GM19463 (cell line): Measurements from ENCODE around the gene HIF1AN.

Source experiments
- ATAC-seq: cut with Tn5 transposase; IDR thresholded peaks from one replicate; pipeline ENCODE4 v1.9.1; 2021; ENCODE audit warnings: mild to moderate bottlenecking, moderate library complexity; ENCODE audit not compliant: unreplicated experiment

Gene HIF1AN

DNA sequence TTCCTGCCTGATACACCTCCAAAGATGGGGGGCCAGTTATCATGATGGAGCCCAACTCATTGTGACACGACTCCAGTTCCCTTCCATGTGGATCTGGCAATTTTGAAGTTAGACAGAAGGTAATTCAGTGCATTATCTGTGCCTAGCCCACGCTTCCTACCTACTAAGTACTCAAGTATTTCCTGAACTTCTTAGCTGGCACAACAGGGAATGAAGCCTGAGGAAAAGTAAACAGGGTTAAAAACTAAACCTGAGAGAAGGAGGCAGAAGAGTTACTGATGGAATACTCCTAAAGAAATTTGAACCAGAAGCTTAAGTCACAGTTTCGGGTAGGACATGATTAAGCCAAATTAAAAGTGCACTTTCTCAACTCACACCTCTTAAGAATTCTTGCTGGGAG is 14.9 kb upstream of the HIF1AN start:
- no peak for ATAC-seq

- no peak for ATAC-seq
These were observed 13.5 kb upstream of the HIF1AN start for GRCh38 chr10:100522107-100522801.

GRCh38 chr10:100522945-100523344 is 12.8 kb upstream of the HIF1AN start:
- ATAC-seq = no peak

GRCh38 chr10:100524206-100524605 is 11.5 kb upstream of the HIF1AN start:
- ATAC-seq = no peak

GRCh38 chr10:100524638-100525037 is 11.1 kb upstream of the HIF1AN start:
- ATAC-seq = no peak

- ATAC-seq = no peak
These were observed 7.4 kb upstream of the HIF1AN start for GRCh38 chr10:100528123-100528886.

DNA sequence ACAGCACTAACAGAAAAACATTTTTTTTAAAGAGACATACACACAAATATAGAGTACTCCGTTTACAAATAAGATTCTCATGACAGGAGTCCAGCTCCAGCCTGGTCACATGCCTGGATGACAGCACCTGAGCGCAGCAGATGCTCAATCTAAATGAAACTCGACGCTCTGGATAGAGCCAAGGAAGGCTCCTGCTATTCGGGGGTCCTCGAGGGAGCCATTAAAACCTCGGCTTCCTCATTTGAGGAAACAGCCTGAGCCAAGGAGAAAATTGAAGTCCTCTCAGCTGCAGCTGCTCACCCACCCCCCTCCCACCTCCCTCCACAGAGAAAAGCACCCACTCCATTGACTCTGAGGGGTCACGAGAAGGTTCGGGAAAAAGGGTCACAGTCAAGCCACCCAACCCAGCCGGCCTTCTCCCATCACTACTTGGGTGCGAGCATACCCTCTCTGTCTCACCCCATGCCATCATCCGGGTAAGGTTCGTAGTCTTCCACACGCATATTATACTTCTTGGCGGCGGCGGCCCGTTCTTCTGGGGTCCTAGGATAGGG is 6.7 kb upstream of the HIF1AN start:
- ATAC-seq = no peak

DNA sequence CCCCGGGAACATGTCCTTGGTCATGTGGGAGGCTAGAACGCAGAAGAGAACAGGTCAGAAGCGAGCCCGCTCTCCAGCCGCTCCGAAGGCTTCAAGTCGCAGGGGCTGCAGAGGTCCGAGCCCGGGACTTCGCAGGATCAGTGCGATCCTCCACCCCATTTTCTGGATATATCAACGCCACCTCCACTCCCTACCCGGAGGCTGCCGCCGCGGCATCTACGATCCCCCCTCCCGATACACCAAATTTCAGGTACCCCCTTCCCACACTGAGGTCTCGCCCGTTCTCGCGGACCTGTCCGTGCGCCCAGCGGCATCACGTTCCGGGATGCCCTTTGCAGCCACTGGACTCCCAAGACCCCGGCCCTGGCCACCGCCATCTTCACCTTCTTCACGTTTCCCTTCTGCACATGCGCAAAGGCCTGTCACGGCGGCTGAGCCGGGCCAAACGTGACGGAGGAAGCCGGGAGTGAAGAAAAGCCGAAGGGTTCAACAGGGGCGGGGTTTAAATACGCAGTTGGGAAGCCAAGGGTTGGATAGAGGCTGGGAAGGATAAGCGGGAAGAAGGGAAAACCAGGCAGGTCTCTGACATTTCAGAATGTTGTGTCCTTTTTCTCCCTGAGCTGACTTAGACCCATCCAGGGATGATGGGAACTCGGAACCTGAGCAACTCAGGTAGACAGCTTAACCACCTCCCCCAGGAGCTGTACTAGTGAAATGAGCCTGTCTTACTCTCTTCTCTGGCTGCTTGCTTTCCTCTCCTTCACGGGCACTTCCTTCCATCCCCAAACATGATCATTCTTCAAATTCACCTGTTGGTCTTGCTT is 6.1 kb upstream of the HIF1AN start, which contains the start of gene NDUFB8:
Gene NDUFB8, minus strand, starts transcription at position 397 of the 824 bp plus-strand sequence. Its CDS starts 20 bp downstream, at position 377.
- ATAC-seq = no peak

- no peak for ATAC-seq
These were observed 4.0 kb upstream of the HIF1AN start for GRCh38 chr10:100531761-100532160.

- ATAC-seq = no peak
These were observed 1.0 kb upstream of the HIF1AN start for GRCh38 chr10:100534726-100535125.

DNA sequence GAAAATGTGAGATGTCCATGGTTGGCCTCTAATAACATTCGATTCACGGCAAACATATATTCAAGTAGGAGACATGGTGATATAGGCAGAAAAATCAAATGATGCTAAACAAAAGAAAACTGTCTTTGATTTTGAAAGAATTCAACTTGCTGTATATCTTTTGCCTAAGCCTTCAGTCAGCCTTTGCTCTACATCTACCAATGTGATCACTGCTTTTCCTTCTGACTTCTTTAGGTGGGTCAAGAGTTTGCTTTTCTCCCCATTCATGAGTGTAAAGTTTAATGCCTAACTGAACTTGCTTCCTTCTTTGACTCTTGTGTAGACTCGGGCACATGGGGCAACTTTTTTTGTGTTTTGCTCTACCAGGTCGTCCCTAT is 417 bp upstream of the HIF1AN start:
- no peak for ATAC-seq

GRCh38 chr10:100537475-100537874 is 1.7 kb downstream of the HIF1AN start:
- ATAC-seq = no peak

DNA sequence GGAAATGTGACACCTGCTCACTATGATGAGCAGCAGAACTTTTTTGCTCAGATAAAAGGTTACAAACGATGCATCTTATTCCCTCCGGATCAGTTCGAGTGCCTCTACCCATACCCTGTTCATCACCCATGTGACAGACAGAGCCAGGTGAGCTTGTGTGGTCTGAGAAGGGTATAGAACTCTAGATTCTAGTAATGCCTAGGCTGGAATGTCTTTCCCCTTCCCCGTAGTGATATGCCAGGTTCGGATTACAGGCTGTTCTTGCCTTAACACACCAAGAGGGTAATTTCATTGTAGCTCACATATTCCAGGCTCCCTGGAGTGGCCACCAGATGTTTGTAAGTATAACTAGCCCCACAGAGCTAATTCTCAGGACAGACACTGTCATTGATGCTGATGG is 9.2 kb downstream of the HIF1AN start:
- no peak for ATAC-seq

GRCh38 chr10:100551196-100551595 is 15.5 kb downstream of the HIF1AN start:
- no peak for ATAC-seq

DNA sequence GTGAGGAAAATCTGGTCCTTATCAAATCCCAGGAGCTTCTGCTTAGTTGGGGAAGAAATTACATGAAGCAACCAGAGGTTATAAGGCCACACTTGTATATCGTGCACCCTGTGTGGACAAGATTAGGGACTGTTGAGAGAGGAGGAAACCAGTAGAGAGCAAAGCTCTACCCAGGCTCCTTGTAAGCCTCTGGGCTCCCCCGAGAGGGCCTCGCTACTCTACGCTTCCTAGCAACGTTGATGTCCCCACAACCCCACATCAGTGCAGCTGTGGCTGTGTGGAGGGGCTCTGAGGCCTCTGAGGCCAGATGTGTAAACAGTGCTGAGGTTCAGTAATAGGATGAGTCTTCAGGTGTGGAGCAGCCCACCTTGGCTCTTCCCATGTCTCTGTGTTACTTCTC is 16.0 kb downstream of the HIF1AN start:
- no peak for ATAC-seq

GRCh38 chr10:100553929-100554328 is 18.2 kb downstream of the HIF1AN start:
- no peak for ATAC-seq

DNA sequence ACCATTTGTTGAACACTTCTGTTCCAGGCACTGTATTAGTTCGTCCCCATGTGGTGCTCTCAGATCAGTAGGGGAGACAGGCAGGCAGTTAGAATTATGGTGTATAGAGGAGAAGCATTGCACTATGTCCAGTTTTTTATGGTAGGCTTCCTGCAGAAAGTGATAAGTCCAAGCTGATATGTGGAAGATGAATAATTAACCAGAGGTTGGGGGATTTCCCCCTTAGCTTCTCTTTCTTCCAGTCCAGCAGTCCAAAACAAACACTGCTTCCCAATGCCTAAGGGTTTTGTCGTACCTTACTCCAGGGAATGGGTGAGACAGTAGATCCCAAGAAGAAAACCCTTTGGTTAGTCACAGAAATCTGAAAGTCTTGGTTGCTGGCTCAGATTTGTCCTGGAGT is 19.2 kb downstream of the HIF1AN start:
- ATAC-seq = no peak

- no peak for ATAC-seq
These were observed 24.5 kb downstream of the HIF1AN start for GRCh38 chr10:100560248-100560647.

GRCh38 chr10:100561005-100561404 is 25.3 kb downstream of the HIF1AN start:
- ATAC-seq = no peak

DNA sequence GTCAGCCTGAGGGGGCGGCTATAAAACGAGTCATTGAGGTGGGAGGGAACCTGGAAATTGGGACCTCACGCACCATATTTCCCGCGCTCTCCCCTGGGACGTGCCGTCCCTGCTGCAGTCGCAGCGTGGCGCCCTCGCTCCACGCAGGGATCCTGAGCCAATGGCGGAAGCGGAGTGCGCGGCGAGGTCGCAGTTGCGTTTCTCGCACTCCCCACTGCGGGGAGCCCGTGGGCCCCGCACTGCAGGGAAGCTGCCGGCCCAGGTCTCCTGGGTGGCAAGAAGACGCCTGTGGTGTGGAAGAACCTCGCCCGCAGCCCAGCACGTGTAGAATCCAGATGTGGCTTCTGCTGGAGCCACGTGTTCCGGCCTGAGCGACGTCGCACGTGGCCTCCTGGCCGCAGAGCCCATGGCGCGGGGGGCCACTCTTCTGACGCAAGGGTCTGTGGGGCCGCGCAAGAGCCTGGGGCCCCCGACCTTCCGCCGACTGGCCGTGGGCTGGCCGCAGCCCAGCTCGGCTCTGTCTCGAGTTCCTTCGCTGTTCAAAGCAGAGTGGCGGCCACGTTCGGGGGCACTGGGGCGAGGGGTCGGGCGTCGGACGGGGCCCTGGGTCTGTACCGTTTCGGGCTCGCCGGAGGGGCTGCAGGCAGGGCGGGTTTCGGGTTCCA is 26.4 kb downstream of the HIF1AN start:
- ATAC-seq = peak; percentile 89
